H1 (cell line): ENCODE results near the gene RELN. TPM values are rescaled to one million over a fixed set of nuclear protein-coding genes. Genes with fewer than 3 reads are reported as not detected.

Experiments
- CTCF ChIA-PET: fragments of 300-600 bp; sonication (Branson Sonifier 250); formaldehyde crosslinking; loops from one replicate; lab custom pipeline; 2021; ENCODE audit not compliant: partially characterized antibody; lab: Charles Lee
- POLR2A ChIA-PET: fragments of 300-600 bp; sonication (Branson Sonifier 250); formaldehyde crosslinking; loops from one replicate; lab custom pipeline; 2021; ENCODE audit warnings: inconsistent platforms; ENCODE audit not compliant: partially characterized antibody; lab: Charles Lee
- DNase-seq, 2 experiments: peaks; one replicate each; pipeline versions ENCODE4 v3.0.0 to v3.0.0-alpha.2; 2010 to 2022; ENCODE audit warnings: low spot score in 2 of 2, low read depth in 1 of 2, mixed read lengths in 1 of 2
- FAIRE-seq: peaks from 2 replicates; lab custom pipeline; 2011; peaks lifted over from hg19 to GRCh38; lab: Jason Lieb, UNC
- H2AFZ ChIP-seq: 2 replicates; pipeline ENCODE4 v1.8.1; 2012; ENCODE audit warnings: low read length, inconsistent platforms
- H2AK5ac ChIP-seq: 2 replicates; pipeline ENCODE4 v1.6.1; 2013; ENCODE audit warnings: low read depth, low read length
- H2BK120ac ChIP-seq: replicated peaks from 2 replicates; pipeline ENCODE3; 2013; ENCODE audit warnings: low read depth, low read length, inconsistent platforms
- H2BK12ac ChIP-seq: 2 replicates; pipeline ENCODE4 v1.6.1; 2013; ENCODE audit warnings: low read depth, low read length
- H2BK15ac ChIP-seq: 2 replicates; pipeline ENCODE4 v1.6.1; 2013; ENCODE audit warnings: low read length
- H2BK20ac ChIP-seq: 2 replicates; pipeline ENCODE4 v1.6.1; 2013; ENCODE audit warnings: low read length
- H2BK5ac ChIP-seq: 2 replicates; pipeline ENCODE4 v1.6.1; 2013; ENCODE audit warnings: low read depth, low read length
- H3K14ac ChIP-seq: 2 replicates; pipeline ENCODE4 v1.6.1; 2013; ENCODE audit warnings: inconsistent platforms; ENCODE audit not compliant: insufficient read length
- H3K18ac ChIP-seq: 2 replicates; pipeline ENCODE4 v1.6.1; 2013; ENCODE audit warnings: low read length; ENCODE audit errors: extremely low read depth
- H3K23ac ChIP-seq: 2 replicates; pipeline ENCODE4 v1.6.1; 2013; ENCODE audit warnings: inconsistent platforms; ENCODE audit not compliant: insufficient read length
- H3K23me2 ChIP-seq: 2 replicates; pipeline ENCODE4 v1.6.1; 2013; ENCODE audit warnings: low read depth, low read length
- H3K27ac ChIP-seq: 2 replicates; pipeline ENCODE4 v1.6.1; 2011; ENCODE audit warnings: low read depth, low read length, inconsistent platforms
- H3K27me3 ChIP-seq, 4 experiments: replicated peaks in 1 of 4; 1 replicate in 1 of 4; 2 replicates in 3 of 4; pipeline versions ENCODE4 v1.6.1 to v1.8.1; 2011 to 2013; ENCODE audit warnings: low read length in 3 of 4, mild to moderate bottlenecking in 3 of 4, inconsistent platforms in 2 of 4, mixed read lengths in 2 of 4, moderate library complexity in 1 of 4; ENCODE audit not compliant: control insufficient read depth in 3 of 4, insufficient read depth in 3 of 4; ENCODE audit errors: extremely low read depth in 1 of 4
- H3K36me3 ChIP-seq, 4 experiments: 2 replicates each; pipeline versions ENCODE4 v1.6.1 to v1.8.1; 2011 to 2013; ENCODE audit warnings: mild to moderate bottlenecking in 4 of 4, low read length in 3 of 4, moderate library complexity in 2 of 4, control low read depth in 1 of 4, inconsistent platforms in 1 of 4; ENCODE audit not compliant: insufficient read depth in 4 of 4, control insufficient read depth in 2 of 4
- H3K4ac ChIP-seq: replicated peaks from 2 replicates; pipeline ENCODE3; 2013; ENCODE audit warnings: low read length, low read depth, mixed read lengths, inconsistent platforms; ENCODE audit not compliant: insufficient read length
- H3K4me1 ChIP-seq, 4 experiments: replicated peaks in 1 of 4; 1 replicate in 1 of 4; 2 replicates in 3 of 4; pipeline versions ENCODE4 v1.6.1 to v1.8.1; 2011 to 2013; ENCODE audit warnings: low read length in 3 of 4, inconsistent platforms in 2 of 4, mixed read lengths in 1 of 4; ENCODE audit not compliant: insufficient read depth in 4 of 4, control insufficient read depth in 3 of 4
- H3K4me2 ChIP-seq, 2 experiments: 2 replicates each; pipeline versions ENCODE4 v1.6.1 to v1.8.1; 2011 to 2013; ENCODE audit warnings: low read depth in 2 of 2, low read length in 2 of 2, control low read depth in 1 of 2, inconsistent platforms in 1 of 2, mild to moderate bottlenecking in 1 of 2; ENCODE audit not compliant: insufficient read depth in 1 of 2
- H3K4me3 ChIP-seq, 4 experiments: fragments of 200-600, 300-600 bp in 1 of 4; sonication (generic), shearing (Covaris generic), sonication (Bioruptor Twin) in 1 of 4; 2 replicates each; pipeline versions ENCODE4 v1.5.1 to v1.8.1; 2011 to 2016; ENCODE audit warnings: low read length in 4 of 4, low read depth in 3 of 4, control low read depth in 2 of 4, inconsistent platforms in 2 of 4, mild to moderate bottlenecking in 2 of 4, mixed read lengths in 1 of 4, moderate library complexity in 1 of 4; ENCODE audit not compliant: insufficient read depth in 2 of 4; ENCODE audit errors: extremely low read depth in 1 of 4
- H3K56ac ChIP-seq: replicated peaks from 2 replicates; pipeline ENCODE3; 2013; ENCODE audit warnings: low read depth, mild to moderate bottlenecking, mixed read lengths, low read length, inconsistent platforms; ENCODE audit not compliant: insufficient read length
- H3K79me1 ChIP-seq: 2 replicates; pipeline ENCODE4 v1.6.1; 2013; ENCODE audit warnings: low read depth, low read length, control low read depth
- H3K79me2 ChIP-seq, 2 experiments: 2 replicates each; pipeline versions ENCODE4 v1.6.1 to v1.8.1; 2012 to 2013; ENCODE audit warnings: low read length in 2 of 2, mild to moderate bottlenecking in 2 of 2, inconsistent platforms in 1 of 2; ENCODE audit not compliant: insufficient read depth in 2 of 2, control insufficient read depth in 1 of 2
- H3K9ac ChIP-seq, 4 experiments: replicated peaks in 1 of 4; 1 replicate in 1 of 4; 2 replicates in 3 of 4; pipeline versions ENCODE4 v1.6.1 to v1.8.1; 2011 to 2013; ENCODE audit warnings: low read depth in 3 of 4, low read length in 3 of 4, control low read depth in 2 of 4, mild to moderate bottlenecking in 2 of 4, moderate library complexity in 2 of 4, inconsistent platforms in 1 of 4; ENCODE audit errors: extremely low read depth in 1 of 4
- H3K9me3 ChIP-seq, 2 experiments: 2 replicates each; pipeline versions ENCODE4 v1.6.1 to v1.8.1; 2012 to 2013; ENCODE audit warnings: mild to moderate bottlenecking in 2 of 2, moderate library complexity in 2 of 2, control low read depth in 1 of 2, inconsistent platforms in 1 of 2, low read depth in 1 of 2, low read length in 1 of 2, mixed read lengths in 1 of 2; ENCODE audit not compliant: insufficient read depth in 2 of 2
- H4K20me1 ChIP-seq, 2 experiments: replicated peaks in 1 of 2; 2 replicates each; pipeline versions ENCODE3 to v1.8.1; 2011 to 2013; ENCODE audit warnings: inconsistent platforms in 2 of 2, low read length in 2 of 2, mild to moderate bottlenecking in 1 of 2; ENCODE audit not compliant: insufficient read depth in 2 of 2, control insufficient read depth in 1 of 2
- H4K5ac ChIP-seq: 2 replicates; pipeline ENCODE4 v1.6.1; 2013; ENCODE audit warnings: low read length, low read depth, mixed read lengths, inconsistent platforms; ENCODE audit not compliant: insufficient read length
- H4K8ac ChIP-seq: 2 replicates; pipeline ENCODE4 v1.8.0; 2013; ENCODE audit warnings: mild to moderate bottlenecking, moderate library complexity, low read length, inconsistent platforms; ENCODE audit not compliant: insufficient read depth; ENCODE audit errors: extremely low read depth
- H4K91ac ChIP-seq: replicated peaks from 2 replicates; pipeline ENCODE3; 2013; ENCODE audit warnings: low read length, mixed read lengths, inconsistent platforms; ENCODE audit not compliant: insufficient read length
- CEBPB ChIP-seq: IDR thresholded peaks from 2 replicates; pipeline ENCODE4 v1.6.1; 2012; ENCODE audit warnings: low read depth, low read length
- SRF ChIP-seq: IDR thresholded peaks from 2 replicates; pipeline ENCODE4 v1.6.1; 2011; ENCODE audit warnings: mild to moderate bottlenecking, low read depth, low read length, moderate library complexity
- WGBS, 2 experiments: shearing (Covaris generic) in 1 of 2; methylation state at CpG; one replicate each; pipeline versions ENCODE4 v1.1.6 to v1.1.7; 2013 to 2015; ENCODE audit warnings: low lambda C conversion rate in 2 of 2, mixed read lengths in 2 of 2, inconsistent platforms in 1 of 2, low coverage in 1 of 2, missing lambda C conversion rate in 1 of 2; ENCODE audit not compliant: insufficient replicate concordance in 2 of 2, insufficient coverage in 1 of 2, insufficient read length in 1 of 2; ENCODE audit errors: extremely low coverage in 1 of 2, missing lambda C conversion rate in 1 of 2; 5-methylcytosine and 5-hydroxymethylcytosine counted together
- polyA plus RNA-seq, 7 experiments: library from polyadenylated mRNA; depleted of rRNA in 3 of 7; stranded (reverse) in 5 of 7; unstranded in 2 of 7; fragments of >200 nt in 5 of 7; fragments of 200-250 nt in 2 of 7; gene quantifications; 1 replicate in 5 of 7; 2 replicates in 1 of 7; 4 replicates in 1 of 7; pipeline versions ENCODE4 v1.2.1 to v1.2.3, GENCODE V29; 2011 to 2013; ENCODE audit warnings: missing spikeins in 2 of 7, mixed read lengths in 2 of 7
- total RNA-seq: library from RNA; stranded (reverse); fragmentation: NEBNext Ultra II Directional; extraction: Animal tissue kit (Norgen Biotek cat#: 25700); gene quantifications from 2 replicates; pipeline ENCODE4 v1.2.1, GENCODE V29; 2021

RELN gene
- total and polyA plus RNA-seq, 2 of the 8 experiments (the other 6 are each of a cell fraction or from before 2014, with no cell fraction given): 0.03 to 0.07 TPM

GRCh38 chr7:103668279-103668941 is 321.0 kb downstream of the RELN start:
- Histone ChIP-seq H4K5ac (no peak overlapping the region), H3K36me3 (no peaks in the 10 kb centered on the region), H3K79me1 (no peaks in the 10 kb centered on the region), H3K23ac (no peak overlapping the region), H3K18ac (no peak overlapping the region), H2AK5ac (no peak overlapping the region), H3K23me2 (no peaks in the 10 kb centered on the region; the same call in 1 of the 2 replicates), H4K8ac (no peak overlapping the region), H3K27me3 (no peaks in the 10 kb centered on the region), H3K79me2 (no peaks in the 10 kb centered on the region), H2BK20ac (no peak overlapping the region), H3K9me3 (no peaks in the 10 kb centered on the region), H3K4me2 (no peak overlapping the region), H3K14ac (no peak overlapping the region), H3K4me1 (no peaks in the 10 kb centered on the region), H2BK15ac (no peak overlapping the region), H2BK12ac (no peak overlapping the region), H4K91ac (no peak overlapping the region), H3K9ac (no peak overlapping the region), H3K27ac (no peak overlapping the region), H2AFZ (no peak overlapping the region), H3K4ac (no peak overlapping the region), H2BK120ac (no peak overlapping the region), H3K4me3 (no peak overlapping the region), H3K56ac (no peak overlapping the region), H4K20me1 (no peaks in the 10 kb centered on the region), H2BK5ac (no peak overlapping the region)
- TF ChIP-seq CEBPB (peak; percentile 47; the same call in 1 of the 2 replicates), SRF (no peak)
- ChIA-PET CTCF (interaction anchor here (1.5 kb wide), 1 partner anchor 78 kb away, joined by 3 read pairs; no protein-coding TSS in a partner anchor), POLR2A (no interaction called here)
- 93% methylated on average over 2 of the region's 2 CpGs; no CpG with 5 or more reads in 1 of the 2 experiments for WGBS, 2 experiments
- FAIRE-seq (no peak), DNase-seq (no peak)
